ENCODE data around the gene UQCC3. TPM values are rescaled to one million over a fixed set of nuclear protein-coding genes. Genes with fewer than 3 reads are reported as not detected.

Gene UQCC3
- total and polyA plus RNA-seq, 2 of the 13 experiments (the other 11 are each of a cell fraction or from before 2014, with no cell fraction given) = 7.7 to 16.0 TPM

- TF ChIP-seq ZBTB14 (CRISPR knock-in tag; IDR thresholded peaks at IDR 0.05) (no peak), RARG (CRISPR knock-in tag; IDR thresholded peaks at IDR 0.05; ENCODE audit: low read depth) (no peak), HNRNPLL (IDR thresholded peaks at IDR 0.05; ENCODE audit: low read depth, low read length, poor library complexity, severe bottlenecking) (peak; percentile 60), MYPOP (CRISPR knock-in tag; IDR thresholded peaks at IDR 0.05) (peak; percentile 80; the same call in 1 of the 2 replicates), ZNF205 (CRISPR knock-in tag; IDR thresholded peaks at IDR 0.05) (no peak; the same call in 1 of the 2 replicates), ZNF263 (CRISPR knock-in tag; IDR thresholded peaks at IDR 0.05) (0 out of 2 replicates have a peak, but pooled peaks have one; percentile 17), HMG20B (CRISPR knock-in tag; conservative IDR thresholded peaks at IDR 0.05) (0 out of 2 replicates have a peak, but pooled peaks have one; percentile 8), MIER3 (CRISPR knock-in tag; IDR thresholded peaks at IDR 0.05; ENCODE audit: borderline replicate concordance) (peak; percentile 51; the same call in 1 of the 2 replicates), ZNF7 (CRISPR knock-in tag; IDR thresholded peaks at IDR 0.05) (no peak), SRY (CRISPR knock-in tag; IDR thresholded peaks at IDR 0.05) (0 out of 2 replicates have a peak, but pooled peaks have one; percentile 66), TEF (CRISPR knock-in tag; IDR thresholded peaks at IDR 0.05) (no peak), SP2 (CRISPR knock-in tag; IDR thresholded peaks at IDR 0.05) (peak; percentile 49; the same call in 1 of the 2 replicates), ZBTB7A (CRISPR knock-in tag; IDR thresholded peaks at IDR 0.05) (no peak), MEIS2 (CRISPR knock-in tag; IDR thresholded peaks at IDR 0.05) (peak; percentile 45; the same call in 1 of the 2 replicates), ZNF678 (CRISPR knock-in tag; IDR thresholded peaks at IDR 0.05) (peak; percentile 22; the same call in 1 of the 2 replicates), NFE2L2 (IDR thresholded peaks at IDR 0.05; ENCODE audit: low read length) (no peak), ZNF740 (CRISPR knock-in tag; IDR thresholded peaks at IDR 0.05) (no peak), RFX5 (IDR thresholded peaks at IDR 0.05; ENCODE audit: low read depth, low read length) (no peak), ZBTB46 (CRISPR knock-in tag; IDR thresholded peaks at IDR 0.05; ENCODE audit: borderline replicate concordance) (no peak), SMARCE1 (IDR thresholded peaks at IDR 0.05; ENCODE audit: borderline replicate concordance) (no peak), CBX5 (CRISPR knock-in tag; IDR thresholded peaks at IDR 0.05; ENCODE audit: borderline replicate concordance) (0 out of 2 replicates have a peak, but pooled peaks have one; percentile 28), ZNF614 (CRISPR knock-in tag; IDR thresholded peaks at IDR 0.05; ENCODE audit: borderline replicate concordance) (peak; percentile 81)
Measured at GRCh38 chr11:62678770-62679696, 7.6 kb downstream of the UQCC3 start, which contains the start of gene UBXN1 (continued).
